Uterus (tissue), 4 donors: Measurements from ENCODE around the gene AGPAT3. TPM values are rescaled to one million over a fixed set of nuclear protein-coding genes. Genes with fewer than 3 reads are reported as not detected.
A peak's percentile ranks its signal among the peaks of the same experiment; 100 is the strongest.

Source experiments
- DNase-seq, 2 donors: peaks; one replicate each; pipeline ENCODE4 v3.0.0-alpha.2; 2019 to 2020
- H3K27ac ChIP-seq, 2 donors: fragments of 200-600 bp; sonication (generic); 1 replicate in 1 of 2; 2 replicates in 1 of 2; pipeline ENCODE4 v1.5.1; 2016 to 2018
- H3K27me3 ChIP-seq, 2 donors: fragments of 200-600 bp; sonication (generic); one replicate each; pipeline ENCODE4 v1.5.1; 2018 to 2019; ENCODE audit warnings: control low read depth in 1 of 2
- H3K36me3 ChIP-seq, 2 donors: fragments of 200-600 bp; sonication (generic); one replicate each; pipeline ENCODE4 v1.5.1; 2019; ENCODE audit warnings: control low read depth in 1 of 2
- H3K4me1 ChIP-seq, 2 donors: fragments of 200-600 bp; sonication (generic); one replicate each; pipeline ENCODE4 v1.5.1; 2018 to 2019; ENCODE audit warnings: control low read depth in 1 of 2
- H3K4me3 ChIP-seq, 2 donors: fragments of 200-600 bp; sonication (generic); 1 replicate in 1 of 2; 2 replicates in 1 of 2; pipeline ENCODE4 v1.5.1; 2018 to 2019; ENCODE audit warnings: mild to moderate bottlenecking in 1 of 2
- H3K9me3 ChIP-seq, 2 donors: fragments of 200-600 bp; sonication (generic); one replicate each; pipeline ENCODE4 v1.5.1; 2019; ENCODE audit warnings: control low read depth in 1 of 2
- CTCF ChIP-seq, 4 experiments: fragments of 200-600 bp in 2 of 4; fragments of 450-650 bp in 2 of 4; sonication (generic) in 2 of 4; IDR thresholded peaks; one replicate each; pipeline ENCODE4 v1.5.1; 2016 to 2019; ENCODE audit warnings: antibody characterized with exemption in 4 of 4, mild to moderate bottlenecking in 2 of 4, moderate library complexity in 1 of 4
- POLR2A ChIP-seq, 2 donors: fragments of 450-650 bp; IDR thresholded peaks; one replicate each; pipeline ENCODE4 v1.6.1; 2016; ENCODE audit warnings: antibody characterized with exemption in 2 of 2, mild to moderate bottlenecking in 1 of 2, moderate library complexity in 1 of 2
- intact Hi-C: fragments of 100-400 bp; cut with DNase I; formaldehyde crosslinking; loops from one replicate; pipeline ENCODE4 v1.15.1; 2023; ENCODE audit warnings: low total_unique reads
- total RNA-seq, 4 donors: library from RNA; depleted of rRNA in 3 of 4; stranded (reverse); fragments of >200 nt in 3 of 4; gene quantifications; one replicate each; pipeline versions ENCODE4 v1.1.0 to v1.2.4, GENCODE V29; 2014 to 2023
- donor health status: DM: yes; HTN: yes; CAD: no.

The AGPAT3 gene
- total RNA-seq, 4 donors from 2014 or later, result 6.8 to 43.4 (median 28.4) TPM

GRCh38 chr21:43916076-43916475 is 51.1 kb downstream of the AGPAT3 start:
- intact Hi-C loops, result no loop called here
- TF ChIP-seq POLR2A (IDR thresholded peaks at IDR 0.05) (no peak), CTCF (IDR thresholded peaks at IDR 0.05) (no peak)
- no peak overlapping the region for H3K4me3 ChIP-seq
- H3K36me3 ChIP-seq, result no peaks in the 10 kb centered on the region
- H3K9me3 ChIP-seq, result peaks cover 0 to 6% of the 10 kb centered on the region in 2 donors
- H3K27me3 ChIP-seq, result no peaks in the 10 kb centered on the region
- no peaks in the 10 kb centered on the region for H3K4me1 ChIP-seq
- no peak overlapping the region for H3K27ac ChIP-seq
- DNase-seq, result no peak

- no peak for DNase-seq
- no peaks in the 10 kb centered on the region for H3K36me3 ChIP-seq
- intact Hi-C loops, result no loop called here
- no peaks in the 10 kb centered on the region for H3K27me3 ChIP-seq
- TF ChIP-seq POLR2A (IDR thresholded peaks at IDR 0.05) (no peak), CTCF (IDR thresholded peaks at IDR 0.05) (no peak)
- H3K4me1 ChIP-seq, result no peaks in the 10 kb centered on the region
- H3K4me3 ChIP-seq, result peak overlapping the region; percentile 6 to 11
- no peak overlapping the region for H3K27ac ChIP-seq
- H3K9me3 ChIP-seq, result peaks cover 0 to 6% of the 10 kb centered on the region in 2 donors
These were observed 51.9 kb downstream of the AGPAT3 start for GRCh38 chr21:43916691-43917514.

DNA sequence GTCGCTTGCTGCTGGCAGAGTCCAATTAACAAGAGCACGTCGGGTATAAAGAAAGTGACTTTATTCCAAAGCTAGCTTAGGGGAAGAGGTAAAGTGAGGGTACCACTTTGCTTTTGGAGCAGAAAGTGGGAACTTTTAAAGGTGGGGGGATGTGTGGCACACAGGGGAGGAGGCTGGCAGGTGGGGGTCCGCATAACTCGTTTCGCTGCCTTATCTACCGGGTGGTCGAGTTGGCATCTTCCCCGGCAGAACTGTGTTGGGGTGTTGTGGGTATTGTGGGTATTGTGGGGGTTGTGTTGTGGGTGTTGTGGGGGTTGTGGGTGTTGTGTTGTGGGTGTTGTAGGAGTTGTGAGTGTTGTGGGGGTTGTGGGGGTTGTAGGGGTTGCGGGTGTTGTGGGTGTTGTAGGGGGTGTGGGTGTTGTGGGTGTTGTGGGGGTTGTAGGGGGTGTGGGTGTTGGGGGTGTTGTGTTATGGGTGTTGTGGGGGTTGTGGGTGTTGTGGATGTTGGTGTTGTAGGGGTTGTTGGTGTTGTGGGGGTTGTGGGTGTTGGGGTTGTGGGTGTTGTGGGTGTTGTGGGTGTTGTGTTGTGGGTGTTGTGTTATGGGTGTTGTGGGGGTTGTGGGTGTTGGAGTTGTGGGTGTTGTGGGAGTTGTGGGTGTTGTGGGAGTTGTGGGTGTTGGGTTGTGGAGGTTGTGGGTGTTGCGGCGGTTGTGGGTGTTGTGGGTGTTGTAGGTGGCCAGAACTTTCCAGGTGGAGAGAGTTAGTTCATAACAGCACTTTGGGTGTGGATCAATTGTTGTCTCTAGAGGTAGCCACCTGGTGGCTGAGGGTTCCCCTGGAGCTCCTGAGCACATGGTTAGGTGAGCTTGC is 52.7 kb downstream of the AGPAT3 start:
- no peak for DNase-seq
- H3K4me3 ChIP-seq, result no peak overlapping the region
- H3K4me1 ChIP-seq, result peaks cover 0 to 7% of the 10 kb centered on the region in 2 donors
- intact Hi-C loops, result no loop called here
- no peaks in the 10 kb centered on the region for H3K36me3 ChIP-seq
- TF ChIP-seq CTCF (IDR thresholded peaks at IDR 0.05), result no peak
- no peak for TF ChIP-seq POLR2A (IDR thresholded peaks at IDR 0.05)
- H3K27me3 ChIP-seq, result no peaks in the 10 kb centered on the region
- peaks cover 0 to 3% of the 10 kb centered on the region in 2 donors for H3K9me3 ChIP-seq
- no peak overlapping the region for H3K27ac ChIP-seq

DNA sequence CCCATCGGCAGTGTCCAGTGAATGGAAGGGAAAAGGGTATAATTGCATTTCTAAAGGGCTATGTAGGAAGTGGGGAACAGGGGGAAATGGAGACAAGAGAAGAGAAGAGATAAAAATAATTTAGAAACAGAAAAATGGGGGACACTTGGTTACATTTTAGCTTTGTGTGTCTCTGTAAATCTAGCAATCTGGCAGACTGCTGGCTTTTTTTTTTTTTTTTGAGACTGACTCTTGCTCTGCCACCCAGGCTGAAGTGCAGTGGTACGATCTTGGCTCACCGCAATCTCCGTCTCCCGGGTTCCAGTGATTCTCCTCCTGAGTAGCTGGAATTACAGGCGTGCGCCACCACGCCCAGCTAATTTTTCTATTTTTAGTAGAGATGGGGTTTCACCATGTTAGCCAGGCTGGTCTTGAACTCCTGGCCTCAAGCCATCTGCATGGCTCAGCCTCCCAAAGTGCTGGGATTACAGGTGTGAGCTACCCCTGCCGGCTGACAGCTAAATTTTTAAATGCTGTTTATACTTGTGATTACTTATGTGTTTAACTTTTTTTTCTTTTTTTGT is 53.4 kb downstream of the AGPAT3 start:
- Histone ChIP-seq H3K4me3 (no peak overlapping the region), H3K27ac (no peak overlapping the region), H3K36me3 (no peaks in the 10 kb centered on the region), H3K9me3 (no peaks in the 10 kb centered on the region), H3K4me1 (peaks cover 0 to 9% of the 10 kb centered on the region in 2 donors), H3K27me3 (no peaks in the 10 kb centered on the region)
- intact Hi-C loops, result no loop called here
- DNase-seq, result no peak
- no peak for TF ChIP-seq POLR2A (IDR thresholded peaks at IDR 0.05)

- H3K4me3 ChIP-seq, result no peak overlapping the region
- no peak overlapping the region for H3K27ac ChIP-seq
- peaks cover 0 to 9% of the 10 kb centered on the region in 2 donors for H3K4me1 ChIP-seq
- no peaks in the 10 kb centered on the region for H3K36me3 ChIP-seq
- no peaks in the 10 kb centered on the region for H3K9me3 ChIP-seq
- DNase-seq, result no peak
- intact Hi-C loops, result no loop called here
- TF ChIP-seq CTCF (IDR thresholded peaks at IDR 0.05) (no peak), POLR2A (IDR thresholded peaks at IDR 0.05) (no peak)
- H3K27me3 ChIP-seq, result no peaks in the 10 kb centered on the region
These were observed 54.3 kb downstream of the AGPAT3 start for GRCh38 chr21:43919283-43919682.
